ENCODE data around the gene CDC42BPA.

CDC42BPA gene

GRCh38 chr1:227185291-227185690, 133.0 kb downstream of the CDC42BPA start:
- H3K27ac Mint-ChIP-seq, result no peak overlapping the region
- H3K4me1 Mint-ChIP-seq, result no peaks in the 10 kb centered on the region
- H3K36me3 Mint-ChIP-seq (ENCODE audit: low read depth), result peaks cover 33% of the 10 kb centered on the region
- H3K4me3 Mint-ChIP-seq, result no peak overlapping the region
- no peaks in the 10 kb centered on the region for H3K27me3 Mint-ChIP-seq (ENCODE audit: low read depth)
- no peaks in the 10 kb centered on the region for H3K9me3 Mint-ChIP-seq
- TF ChIP-seq CTCF (IDR thresholded peaks at IDR 0.05; ENCODE audit: unreplicated experiment in 3 of 3), result no peak

- Mint-ChIP-seq H3K27me3 (ENCODE audit: low read depth) (no peaks in the 10 kb centered on the region), H3K36me3 (ENCODE audit: low read depth) (peaks cover 26% of the 10 kb centered on the region), H3K27ac (no peak overlapping the region), H3K4me1 (no peaks in the 10 kb centered on the region), H3K4me3 (no peak overlapping the region), H3K9me3 (no peaks in the 10 kb centered on the region)
- no peak for TF ChIP-seq CTCF (IDR thresholded peaks at IDR 0.05; ENCODE audit: unreplicated experiment in 3 of 3)
Measured at GRCh38 chr1:227182012-227182411, 136.3 kb downstream of the CDC42BPA start.

- Mint-ChIP-seq H3K9me3 (no peaks in the 10 kb centered on the region), H3K27ac (no peak overlapping the region), H3K27me3 (ENCODE audit: low read depth) (no peaks in the 10 kb centered on the region), H3K4me1 (no peaks in the 10 kb centered on the region), H3K4me3 (no peak overlapping the region), H3K36me3 (ENCODE audit: low read depth) (peaks cover 11% of the 10 kb centered on the region)
- no peak for TF ChIP-seq CTCF (IDR thresholded peaks at IDR 0.05; ENCODE audit: unreplicated experiment in 3 of 3)
Measured at GRCh38 chr1:227175611-227176010, 142.7 kb downstream of the CDC42BPA start.

- Mint-ChIP-seq H3K4me3 (no peak overlapping the region), H3K36me3 (ENCODE audit: low read depth) (peaks cover 8% of the 10 kb centered on the region), H3K27me3 (ENCODE audit: low read depth) (no peaks in the 10 kb centered on the region), H3K27ac (no peak overlapping the region), H3K9me3 (no peaks in the 10 kb centered on the region), H3K4me1 (no peaks in the 10 kb centered on the region)
- TF ChIP-seq CTCF (IDR thresholded peaks at IDR 0.05; ENCODE audit: unreplicated experiment in 3 of 3), result no peak
Measured at GRCh38 chr1:227174164-227174563, 144.1 kb downstream of the CDC42BPA start.

GRCh38 chr1:227170361-227171166, 147.7 kb downstream of the CDC42BPA start:
- no peak for TF ChIP-seq CTCF (IDR thresholded peaks at IDR 0.05; ENCODE audit: unreplicated experiment in 3 of 3)
- Mint-ChIP-seq H3K4me3 (no peak overlapping the region), H3K27ac (no peak overlapping the region), H3K9me3 (no peaks in the 10 kb centered on the region), H3K4me1 (peaks cover 5% of the 10 kb centered on the region), H3K27me3 (ENCODE audit: low read depth) (no peaks in the 10 kb centered on the region), H3K36me3 (ENCODE audit: low read depth) (no peaks in the 10 kb centered on the region)

- TF ChIP-seq CTCF (IDR thresholded peaks at IDR 0.05; ENCODE audit: unreplicated experiment in 3 of 3), result no peak
- Mint-ChIP-seq H3K27me3 (ENCODE audit: low read depth) (no peaks in the 10 kb centered on the region), H3K4me3 (no peak overlapping the region), H3K9me3 (no peaks in the 10 kb centered on the region), H3K27ac (no peak overlapping the region), H3K4me1 (peaks cover 5% of the 10 kb centered on the region), H3K36me3 (ENCODE audit: low read depth) (no peaks in the 10 kb centered on the region)
Measured at GRCh38 chr1:227169343-227169742, 148.9 kb downstream of the CDC42BPA start.
